BE2C (cell line): Measurements from ENCODE around the gene HMG20B.
A peak's percentile ranks its signal among the peaks of the same experiment; 100 is the strongest.
"Not testable (repeated sequence)": the region's sequence is repeated elsewhere in the genome, so short reads cannot be mapped to it uniquely, and the experiment has no call there.

ENCODE experiments used
- DNase-seq: peaks from one replicate; pipeline ENCODE4 v3.0.0-alpha.2; 2020
- H3K27me3 ChIP-seq: fragments of 250-450 bp; sonication (Bioruptor Pico); 2 replicates; pipeline ENCODE4 v1.5.1; 2020; ENCODE audit warnings: mild to moderate bottlenecking
- H3K36me3 ChIP-seq: fragments of 250-450 bp; sonication (Bioruptor Pico); 2 replicates; pipeline ENCODE4 v1.5.1; 2020; ENCODE audit warnings: mild to moderate bottlenecking
- H3K4me1 ChIP-seq: fragments of 250-450 bp; sonication (Bioruptor Pico); 2 replicates; pipeline ENCODE4 v1.5.1; 2020
- H3K4me3 ChIP-seq: 2 replicates; pipeline ENCODE4 v1.5.1; 2011; ENCODE audit warnings: low read depth, low read length
- H3K9me3 ChIP-seq: fragments of 250-450 bp; sonication (Bioruptor Pico); 2 replicates; pipeline ENCODE4 v1.5.1; 2020
- TF ChIP-seq, protein P1 (sequence below): IDR thresholded peaks from 2 replicates; pipeline ENCODE4 v1.5.1; 2012; ENCODE audit warnings: mild to moderate bottlenecking, low read depth, low read length

Gene HMG20B

DNA sequence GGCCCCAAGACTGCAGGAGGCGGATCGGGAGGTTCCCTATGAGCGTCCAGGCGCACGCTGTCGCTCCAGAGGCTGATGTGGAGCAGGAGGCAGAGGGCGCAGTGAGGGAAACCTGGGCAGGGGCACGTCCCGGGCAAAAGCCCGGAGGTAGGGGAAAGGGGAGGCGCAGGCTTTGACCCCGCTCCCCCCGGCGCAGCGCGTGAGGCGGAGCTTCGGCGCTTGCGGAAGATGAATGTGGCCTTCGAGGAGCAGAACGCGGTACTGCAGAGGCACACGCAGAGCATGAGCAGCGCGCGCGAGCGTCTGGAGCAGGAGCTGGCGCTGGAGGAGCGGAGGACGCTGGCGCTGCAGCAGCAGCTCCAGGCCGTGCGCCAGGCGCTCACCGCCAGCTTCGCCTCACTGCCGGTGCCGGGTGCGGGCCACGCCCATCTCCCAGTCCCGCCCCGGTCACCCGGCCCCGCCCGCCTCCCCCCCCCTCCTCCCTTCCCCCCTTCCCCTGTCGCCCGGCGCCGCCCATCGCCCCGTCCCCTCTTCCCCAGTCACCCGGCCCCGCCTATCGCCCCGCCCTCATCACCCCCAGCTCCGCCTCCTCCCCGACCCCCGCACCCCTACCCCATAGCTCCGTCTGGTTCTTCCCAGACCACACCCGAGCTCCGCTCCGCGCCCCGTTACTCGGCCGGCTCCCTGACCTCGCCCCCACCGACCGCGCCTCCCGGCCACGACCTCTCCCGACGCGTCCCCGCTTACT lies 4.1 kb downstream of the HMG20B start:
- peak; percentile 89 for DNase-seq
- H3K27me3 ChIP-seq: no peaks in the 10 kb centered on the region
- peaks cover 7% of the 10 kb centered on the region; the same call in 1 of the 2 replicates for H3K36me3 ChIP-seq
- no peaks in the 10 kb centered on the region for H3K9me3 ChIP-seq
- peaks cover 14% of the 10 kb centered on the region for H3K4me1 ChIP-seq
- H3K4me3 ChIP-seq: peak overlapping the region; percentile 53
- TF ChIP-seq, protein P1, sequence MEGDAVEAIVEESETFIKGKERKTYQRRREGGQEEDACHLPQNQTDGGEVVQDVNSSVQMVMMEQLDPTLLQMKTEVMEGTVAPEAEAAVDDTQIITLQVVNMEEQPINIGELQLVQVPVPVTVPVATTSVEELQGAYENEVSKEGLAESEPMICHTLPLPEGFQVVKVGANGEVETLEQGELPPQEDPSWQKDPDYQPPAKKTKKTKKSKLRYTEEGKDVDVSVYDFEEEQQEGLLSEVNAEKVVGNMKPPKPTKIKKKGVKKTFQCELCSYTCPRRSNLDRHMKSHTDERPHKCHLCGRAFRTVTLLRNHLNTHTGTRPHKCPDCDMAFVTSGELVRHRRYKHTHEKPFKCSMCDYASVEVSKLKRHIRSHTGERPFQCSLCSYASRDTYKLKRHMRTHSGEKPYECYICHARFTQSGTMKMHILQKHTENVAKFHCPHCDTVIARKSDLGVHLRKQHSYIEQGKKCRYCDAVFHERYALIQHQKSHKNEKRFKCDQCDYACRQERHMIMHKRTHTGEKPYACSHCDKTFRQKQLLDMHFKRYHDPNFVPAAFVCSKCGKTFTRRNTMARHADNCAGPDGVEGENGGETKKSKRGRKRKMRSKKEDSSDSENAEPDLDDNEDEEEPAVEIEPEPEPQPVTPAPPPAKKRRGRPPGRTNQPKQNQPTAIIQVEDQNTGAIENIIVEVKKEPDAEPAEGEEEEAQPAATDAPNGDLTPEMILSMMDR: no peak

DNA sequence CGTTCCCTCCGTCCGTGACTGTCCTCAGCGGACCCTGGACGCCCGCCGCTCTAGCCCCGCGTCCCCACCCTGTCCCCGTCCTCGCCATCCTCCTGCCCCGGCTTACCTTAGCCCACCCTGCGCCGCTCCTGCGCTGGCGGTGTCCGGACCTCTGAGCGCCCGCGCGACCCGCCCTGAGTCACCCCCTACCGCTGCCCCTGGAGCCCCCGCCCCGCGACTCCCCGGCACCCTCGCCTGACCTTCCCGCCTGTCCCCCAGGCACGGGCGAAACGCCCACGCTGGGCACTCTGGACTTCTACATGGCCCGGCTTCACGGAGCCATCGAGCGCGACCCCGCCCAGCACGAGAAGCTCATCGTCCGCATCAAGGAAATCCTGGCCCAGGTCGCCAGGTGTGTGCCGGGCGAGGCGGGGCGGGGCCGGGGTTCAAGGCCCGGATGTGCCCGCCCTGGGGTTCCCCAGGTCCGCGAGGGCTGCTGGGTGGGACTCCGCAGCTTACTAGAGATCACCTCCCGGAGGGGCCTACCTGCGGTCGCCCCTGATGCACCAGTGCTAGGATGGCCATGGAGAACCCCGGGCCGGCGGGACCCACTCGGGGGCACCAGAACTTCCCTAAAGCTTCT lies 5.1 kb downstream of the HMG20B start:
- H3K4me3 ChIP-seq: no peak overlapping the region
- no peak for DNase-seq
- TF ChIP-seq, protein P1: no peak
- H3K9me3 ChIP-seq: no peaks in the 10 kb centered on the region
- H3K36me3 ChIP-seq: peaks cover 7% of the 10 kb centered on the region; the same call in 1 of the 2 replicates
- peaks cover 10% of the 10 kb centered on the region for H3K4me1 ChIP-seq
- no peaks in the 10 kb centered on the region for H3K27me3 ChIP-seq

DNA sequence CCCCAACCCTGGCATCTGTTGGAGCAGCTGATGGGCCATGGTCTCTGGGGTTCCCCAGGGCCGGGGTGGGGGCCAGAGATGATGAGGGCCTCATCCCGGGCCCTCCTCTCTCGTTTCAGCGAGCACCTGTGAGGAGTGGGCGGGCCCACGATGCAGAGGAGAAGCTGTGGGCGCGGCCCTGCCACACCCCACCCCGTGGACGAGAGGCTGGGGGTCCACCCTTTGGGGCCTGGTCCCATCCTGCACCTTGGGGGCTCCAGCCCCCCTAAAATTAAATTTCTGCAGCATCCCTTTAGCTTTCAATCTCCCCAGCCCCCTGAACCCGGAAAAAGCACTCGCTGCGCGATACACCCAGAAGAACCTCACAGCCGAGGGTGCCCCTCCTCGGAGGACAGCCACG lies 5.6 kb downstream of the HMG20B start:
- H3K4me1 ChIP-seq: peaks cover 10% of the 10 kb centered on the region
- H3K27me3 ChIP-seq: peaks cover 3% of the 10 kb centered on the region
- TF ChIP-seq, protein P1: no peak
- peaks cover 7% of the 10 kb centered on the region; the same call in 1 of the 2 replicates for H3K36me3 ChIP-seq
- no peaks in the 10 kb centered on the region for H3K9me3 ChIP-seq
- no peak for DNase-seq
- no peak overlapping the region for H3K4me3 ChIP-seq

DNA sequence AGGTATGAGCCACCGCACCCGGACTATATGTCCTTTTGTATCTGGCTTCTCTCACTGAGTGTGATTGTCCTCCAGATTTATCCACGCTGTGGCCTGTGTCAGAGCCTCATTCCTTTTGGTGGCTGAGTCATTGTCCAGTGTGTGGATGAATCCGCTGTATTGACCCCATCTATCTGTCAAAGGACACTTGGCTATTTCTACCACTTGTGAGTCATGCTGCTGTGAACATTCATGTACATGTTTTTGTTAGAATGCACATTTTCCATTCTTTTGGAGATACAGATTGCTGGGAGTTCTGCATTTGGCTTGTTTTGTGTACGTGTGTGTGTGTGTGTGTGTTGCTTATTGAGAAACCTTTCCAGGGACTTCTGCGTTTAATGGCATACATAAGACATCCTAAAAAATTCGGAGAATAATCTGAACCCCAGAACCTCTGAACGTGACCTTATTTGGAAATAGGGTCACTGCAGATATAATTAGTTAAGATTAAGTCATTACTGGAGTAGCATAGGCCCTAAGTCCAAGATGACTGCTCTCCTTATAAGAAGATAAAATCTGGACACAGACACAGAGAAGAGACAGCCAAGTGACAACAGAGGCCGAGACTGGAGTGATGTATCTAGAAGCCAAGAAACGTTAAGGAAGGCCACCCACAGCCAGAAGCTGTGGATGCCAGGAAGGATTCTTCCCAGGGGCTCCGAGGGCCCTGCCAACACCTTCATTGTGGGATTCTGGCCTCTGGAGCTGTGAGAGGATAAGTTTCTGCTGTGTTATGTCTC lies 7.6 kb downstream of the HMG20B start:
- TF ChIP-seq, protein P1: no peak
- Histone ChIP-seq H3K36me3 (peaks cover 1% of the 10 kb centered on the region; the same call in 1 of the 2 replicates), H3K9me3 (no peaks in the 10 kb centered on the region), H3K27me3 (peaks cover 20% of the 10 kb centered on the region), H3K4me1 (peaks cover 10% of the 10 kb centered on the region), H3K4me3 (no peak overlapping the region)
- DNase-seq: no peak

DNA sequence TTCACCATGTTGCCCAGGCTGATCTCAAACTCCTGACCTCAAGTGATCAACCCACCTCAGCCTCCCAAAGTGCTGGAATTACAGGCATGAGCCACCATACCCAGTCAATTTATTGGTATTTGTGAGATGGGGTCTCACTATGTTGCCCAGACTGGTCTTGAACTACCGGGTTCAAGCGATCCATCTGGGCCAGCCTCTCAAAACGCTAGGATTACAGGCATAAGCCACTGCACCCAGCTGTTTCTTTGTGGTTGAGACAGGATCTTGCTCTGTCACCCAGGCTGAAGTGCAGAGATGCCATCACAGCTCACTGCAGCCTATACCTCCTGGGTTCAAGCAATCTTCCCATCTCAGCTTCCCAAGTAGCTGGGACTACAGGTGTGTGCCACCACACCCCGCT lies 9.0 kb downstream of the HMG20B start:
- not testable (repeated sequence) for H3K4me1 ChIP-seq, H3K9me3 ChIP-seq, H3K36me3 ChIP-seq, H3K4me3 ChIP-seq, DNase-seq
- peaks cover 35% of the 10 kb centered on the region for H3K27me3 ChIP-seq

DNA sequence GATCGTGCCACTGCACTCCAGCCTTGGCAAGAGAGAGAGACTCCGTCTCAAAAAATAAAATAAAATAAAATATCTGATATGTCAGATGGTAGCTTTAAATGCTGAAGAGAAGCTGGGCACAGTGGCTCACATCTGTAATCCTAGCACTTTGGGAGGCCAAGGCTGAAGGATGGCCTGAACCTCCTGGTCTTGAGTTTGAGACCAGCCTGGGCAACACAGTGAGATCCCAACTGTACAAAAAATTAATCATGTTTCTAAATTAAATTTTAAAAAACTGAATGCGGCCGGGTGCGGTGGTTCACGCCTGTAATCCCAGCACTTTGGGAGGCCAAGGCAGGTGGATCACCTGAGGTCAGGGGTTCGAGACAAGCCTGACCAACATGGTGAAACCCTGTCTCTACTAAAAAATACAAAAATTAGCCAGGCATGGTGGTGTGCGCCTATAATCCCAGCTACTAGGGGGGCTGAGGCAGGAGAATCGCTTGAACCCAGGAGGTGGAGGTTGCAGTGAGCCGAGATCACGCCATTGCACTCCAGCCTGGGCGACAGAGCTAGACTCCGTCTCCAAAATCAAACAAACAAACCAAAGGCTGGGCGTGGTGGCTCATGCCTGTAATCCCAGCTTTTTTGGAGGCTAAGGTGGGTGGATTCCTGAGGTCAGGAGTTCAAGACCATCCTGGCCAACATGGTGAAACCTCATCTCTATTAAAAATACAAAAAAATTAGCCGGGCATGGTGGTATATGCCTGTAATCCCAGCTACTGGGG lies 11.5 kb downstream of the HMG20B start:
- not testable (repeated sequence) for H3K9me3 ChIP-seq, H3K36me3 ChIP-seq, H3K4me1 ChIP-seq, H3K4me3 ChIP-seq, DNase-seq
- H3K27me3 ChIP-seq: peaks cover 45% of the 10 kb centered on the region
